GM19043 (cell line): ENCODE results near the gene BLM.
"Not testable (repeated sequence)": the region's sequence is repeated elsewhere in the genome, so short reads cannot be mapped to it uniquely, and the experiment has no call there.

ENCODE experiments used
- ATAC-seq: cut with Tn5 transposase; IDR thresholded peaks from one replicate; pipeline ENCODE4 v1.9.1; 2021; ENCODE audit warnings: low read depth; ENCODE audit not compliant: unreplicated experiment

Gene BLM

GRCh38 chr15:90720131-90720530, 3.0 kb downstream of the BLM start:
- ATAC-seq: no peak

- ATAC-seq: no peak
These were observed 12.1 kb downstream of the BLM start for GRCh38 chr15:90729261-90729660.

GRCh38 chr15:90730290-90730689, 13.1 kb downstream of the BLM start:
- ATAC-seq: no peak

GRCh38 chr15:90735923-90736322, 18.8 kb downstream of the BLM start:
- no peak for ATAC-seq

DNA sequence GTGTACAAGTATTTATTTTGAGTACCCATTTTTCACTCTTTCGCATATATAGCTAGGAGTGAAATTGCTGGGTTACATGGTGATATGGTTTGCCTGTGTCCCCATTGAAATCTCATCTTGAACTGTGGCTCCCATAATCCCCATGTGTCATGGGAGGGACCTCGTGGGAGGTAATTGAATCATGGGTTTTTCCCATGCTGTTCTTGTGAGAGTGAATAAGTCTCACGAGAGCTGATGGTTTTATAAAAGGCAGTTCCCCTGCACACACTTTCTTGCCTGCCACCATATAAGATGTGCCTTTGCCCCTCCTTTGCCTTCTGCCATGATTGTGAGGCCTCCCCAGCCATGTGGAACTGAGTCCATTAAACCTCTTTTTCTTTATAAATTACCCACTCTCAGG, 23.4 kb downstream of the BLM start:
- ATAC-seq: not testable (repeated sequence)

DNA sequence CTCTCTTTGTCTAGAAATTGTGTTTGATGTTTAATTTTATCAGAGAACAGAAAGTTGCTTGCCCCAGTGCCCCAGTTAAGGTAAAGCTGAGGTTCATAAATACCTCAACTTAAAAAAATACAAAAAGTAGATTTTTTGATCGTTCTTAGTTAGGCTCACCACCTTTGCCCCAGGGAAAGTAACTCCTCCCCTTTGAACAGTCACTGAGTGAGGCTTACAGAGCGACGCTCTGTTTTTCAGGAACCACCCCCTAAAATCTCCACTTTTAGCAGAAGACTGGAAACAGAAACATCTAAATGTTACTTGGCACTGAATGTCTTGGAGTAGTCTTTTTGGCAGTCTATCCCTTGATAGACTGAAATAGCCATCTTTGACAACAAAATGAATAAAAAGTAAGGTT, 24.9 kb downstream of the BLM start:
- no peak for ATAC-seq

- no peak for ATAC-seq
These were observed 26.3 kb downstream of the BLM start for GRCh38 chr15:90743407-90743806.

GRCh38 chr15:90744759-90745402, 27.7 kb downstream of the BLM start:
- ATAC-seq: no peak

DNA sequence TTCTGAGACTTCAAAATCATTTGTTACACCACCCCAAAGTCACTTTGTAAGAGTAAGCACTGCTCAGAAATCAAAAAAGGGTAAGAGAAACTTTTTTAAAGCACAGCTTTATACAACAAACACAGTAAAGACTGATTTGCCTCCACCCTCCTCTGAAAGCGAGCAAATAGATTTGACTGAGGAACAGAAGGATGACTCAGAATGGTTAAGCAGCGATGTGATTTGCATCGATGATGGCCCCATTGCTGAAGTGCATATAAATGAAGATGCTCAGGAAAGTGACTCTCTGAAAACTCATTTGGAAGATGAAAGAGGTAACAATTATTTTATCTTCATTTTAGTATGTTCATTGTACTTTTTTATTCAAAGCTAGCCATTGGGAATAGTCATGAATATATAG, 32.6 kb downstream of the BLM start:
- ATAC-seq: no peak

GRCh38 chr15:90750186-90750585, 33.0 kb downstream of the BLM start:
- no peak for ATAC-seq

DNA sequence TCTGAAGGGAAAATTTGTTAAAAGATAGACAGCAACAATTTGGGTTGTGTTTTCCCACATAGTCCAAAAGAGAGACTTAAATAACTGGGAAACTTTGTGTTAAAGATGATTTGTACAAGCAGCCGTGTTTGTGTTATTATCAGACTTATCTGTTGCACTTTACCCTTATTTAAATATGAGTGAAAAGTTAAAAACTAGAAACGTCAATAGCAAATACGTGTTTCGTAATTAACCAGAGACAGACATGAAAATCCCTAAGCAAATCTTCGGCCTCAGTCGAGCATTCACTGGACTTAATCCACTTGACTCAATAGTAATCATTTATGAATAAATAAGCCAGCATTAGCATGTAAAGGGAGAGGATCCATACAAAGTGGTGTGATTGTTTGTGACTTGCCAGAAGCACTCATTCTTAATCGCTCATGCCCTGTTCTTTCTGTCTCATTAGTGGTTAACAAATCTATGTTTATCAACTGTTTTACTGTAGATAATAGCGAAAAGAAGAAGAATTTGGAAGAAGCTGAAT, 34.2 kb downstream of the BLM start:
- no peak for ATAC-seq

DNA sequence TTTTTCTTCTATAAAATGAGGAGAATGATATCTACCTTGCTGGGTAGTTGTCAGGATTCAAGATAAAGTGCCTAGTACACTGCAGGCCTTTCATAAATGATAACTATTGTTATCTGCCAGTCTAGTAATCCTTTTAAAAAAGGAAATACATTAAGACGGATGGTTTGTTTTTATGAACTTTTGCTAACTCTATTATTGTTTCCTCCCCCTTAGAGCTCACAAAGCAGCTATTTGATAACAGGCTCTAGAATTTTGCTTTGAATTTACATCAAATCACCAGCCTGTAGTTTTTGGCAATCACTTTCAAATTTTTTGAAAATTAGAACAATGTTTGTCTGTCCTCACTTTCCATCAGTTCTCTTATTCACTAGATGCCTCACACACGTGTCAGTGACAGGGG, 39.8 kb downstream of the BLM start:
- no peak for ATAC-seq

GRCh38 chr15:90757461-90757860, 40.3 kb downstream of the BLM start:
- ATAC-seq: no peak

GRCh38 chr15:90760661-90761232, 43.6 kb downstream of the BLM start:
- ATAC-seq: no peak

GRCh38 chr15:90761629-90762028, 44.5 kb downstream of the BLM start:
- no peak for ATAC-seq

DNA sequence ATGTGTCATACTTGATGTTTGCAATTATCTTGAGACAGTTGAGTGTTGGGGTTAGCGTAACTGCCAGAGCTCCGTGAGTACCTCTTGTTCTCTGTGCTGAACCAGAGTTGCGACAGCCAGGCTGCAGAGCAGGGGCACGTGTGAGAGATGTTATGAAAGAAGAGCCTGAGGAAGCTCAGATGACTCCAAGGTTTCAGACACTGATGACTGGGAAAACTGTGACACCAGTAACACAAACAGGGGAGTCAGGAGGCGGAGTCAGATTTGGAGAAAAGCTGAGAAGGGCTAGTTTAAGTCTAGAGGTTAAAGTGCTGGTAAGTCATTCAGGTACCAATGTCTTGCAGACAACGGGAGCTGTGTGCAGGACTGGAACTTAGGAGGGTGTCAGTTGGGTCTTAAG, 45.0 kb downstream of the BLM start:
- no peak for ATAC-seq

GRCh38 chr15:90763366-90764099, 46.4 kb downstream of the BLM start:
- no peak for ATAC-seq

DNA sequence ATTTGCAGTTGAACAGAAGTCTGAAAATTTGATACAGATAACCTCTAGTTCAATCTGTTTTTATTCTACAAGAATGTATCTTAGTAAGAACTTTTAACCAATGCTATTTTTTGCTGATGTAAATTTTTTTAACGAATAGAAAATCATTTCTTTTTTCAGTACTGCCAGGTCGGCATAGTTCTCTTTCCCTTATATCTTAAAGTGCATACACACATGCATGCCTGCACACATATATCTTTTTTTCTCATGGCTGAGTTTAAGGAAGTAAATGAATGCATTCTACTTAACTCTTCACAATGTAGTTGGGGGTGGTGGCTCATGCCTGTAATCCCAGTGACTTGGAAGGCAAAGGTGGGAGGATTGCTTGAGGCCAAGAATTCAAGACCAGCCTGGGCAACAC, 48.4 kb downstream of the BLM start:
- no peak for ATAC-seq

- ATAC-seq: no peak
These were observed 48.8 kb downstream of the BLM start for GRCh38 chr15:90765966-90766365.

GRCh38 chr15:90769375-90769774, 52.2 kb downstream of the BLM start:
- ATAC-seq: no peak

GRCh38 chr15:90773485-90773884, 56.3 kb downstream of the BLM start:
- no peak for ATAC-seq
